GM20431 (cell line): ENCODE measurements around the gene LCE2D.
"Not testable (repeated sequence)": the region's sequence is repeated elsewhere in the genome, so short reads cannot be mapped to it uniquely, and the experiment has no call there.

ENCODE experiments used
- in situ Hi-C: fragments of 300-500 bp; cut with MseI, MboI; formaldehyde crosslinking; loops from one replicate; pipeline ENCODE4 v1.15.0; 2020; ENCODE audit warnings: low sequenced_read_pairs; ENCODE audit not compliant: unreplicated experiment

LCE2D gene

GRCh38 chr1:152663098-152663497 is at the start of gene LCE2D:
Gene LCE2D, plus strand, starts transcription at chr1:152663380. Its CDS starts 726 bp downstream, at chr1:152664106.
- in situ Hi-C loops, result no loop called here

- in situ Hi-C loops, result no loop called here
Measured at GRCh38 chr1:152613511-152613910, 49.7 kb upstream of the LCE2D start, which contains the start of gene LCE3B. Gene LCE3B, plus strand, starts transcription at chr1:152613811. Its CDS starts 0 bp downstream, at chr1:152613811.

- in situ Hi-C loops, result no loop called here
Measured at GRCh38 chr1:152621993-152622392, 41.2 kb upstream of the LCE2D start.

GRCh38 chr1:152622803-152623202 is 40.4 kb upstream of the LCE2D start, which contains the start of gene LCE3A:
Gene LCE3A, minus strand, starts transcription at chr1:152623103. Its CDS starts 0 bp downstream, at chr1:152623103.
- in situ Hi-C loops, result no loop called here

GRCh38 chr1:152623203-152623844 is 39.9 kb upstream of the LCE2D start:
- in situ Hi-C loops, result no loop called here

GRCh38 chr1:152626744-152627143 is 36.4 kb upstream of the LCE2D start:
- in situ Hi-C loops, result no loop called here

GRCh38 chr1:152630596-152630995 is 32.6 kb upstream of the LCE2D start:
- in situ Hi-C loops, result no loop called here

GRCh38 chr1:152640351-152640750 is 22.8 kb upstream of the LCE2D start:
- in situ Hi-C loops, result no loop called here

GRCh38 chr1:152643945-152644344 is 19.2 kb upstream of the LCE2D start:
- in situ Hi-C loops, result no loop called here

- in situ Hi-C loops, result no loop called here
Measured at GRCh38 chr1:152645146-152645545, 18.0 kb upstream of the LCE2D start.

GRCh38 chr1:152646656-152647055 is 16.5 kb upstream of the LCE2D start:
- in situ Hi-C loops, result no loop called here

- in situ Hi-C loops, result no loop called here
Measured at GRCh38 chr1:152654110-152654509, 9.1 kb upstream of the LCE2D start.

GRCh38 chr1:152656459-152656858 is 6.7 kb upstream of the LCE2D start:
- in situ Hi-C loops, result no loop called here

GRCh38 chr1:152657677-152658076 is 5.5 kb upstream of the LCE2D start:
- in situ Hi-C loops, result no loop called here

GRCh38 chr1:152658649-152659048 is 4.5 kb upstream of the LCE2D start:
- in situ Hi-C loops, result no loop called here

GRCh38 chr1:152666171-152666570 is 3.0 kb downstream of the LCE2D start:
- in situ Hi-C loops, result not testable (repeated sequence)

- in situ Hi-C loops, result no loop called here
Measured at GRCh38 chr1:152667648-152668047, 4.5 kb downstream of the LCE2D start.

- in situ Hi-C loops, result no loop called here
Measured at GRCh38 chr1:152673016-152673415, 9.8 kb downstream of the LCE2D start.

- in situ Hi-C loops, result not testable (repeated sequence)
Measured at GRCh38 chr1:152674983-152675382, 11.8 kb downstream of the LCE2D start, which contains the start of gene LCE2C. Gene LCE2C, plus strand, starts transcription at chr1:152675279. Its CDS starts 737 bp downstream, at chr1:152676016.

GRCh38 chr1:152679459-152679858 is 16.3 kb downstream of the LCE2D start:
- in situ Hi-C loops, result no loop called here

GRCh38 chr1:152681616-152682015 is 18.4 kb downstream of the LCE2D start:
- in situ Hi-C loops, result no loop called here

- in situ Hi-C loops, result no loop called here
Measured at GRCh38 chr1:152683846-152684245, 20.7 kb downstream of the LCE2D start.
